ENCODE measurements around the gene TMEM192. TPM values are rescaled to one million over a fixed set of nuclear protein-coding genes. Genes with fewer than 3 reads are reported as not detected.

Gene TMEM192
- total and polyA plus RNA-seq, 2 experiments from 2014 or later = 6.9 to 10.8 TPM

- TF ChIP-seq, protein P1, sequence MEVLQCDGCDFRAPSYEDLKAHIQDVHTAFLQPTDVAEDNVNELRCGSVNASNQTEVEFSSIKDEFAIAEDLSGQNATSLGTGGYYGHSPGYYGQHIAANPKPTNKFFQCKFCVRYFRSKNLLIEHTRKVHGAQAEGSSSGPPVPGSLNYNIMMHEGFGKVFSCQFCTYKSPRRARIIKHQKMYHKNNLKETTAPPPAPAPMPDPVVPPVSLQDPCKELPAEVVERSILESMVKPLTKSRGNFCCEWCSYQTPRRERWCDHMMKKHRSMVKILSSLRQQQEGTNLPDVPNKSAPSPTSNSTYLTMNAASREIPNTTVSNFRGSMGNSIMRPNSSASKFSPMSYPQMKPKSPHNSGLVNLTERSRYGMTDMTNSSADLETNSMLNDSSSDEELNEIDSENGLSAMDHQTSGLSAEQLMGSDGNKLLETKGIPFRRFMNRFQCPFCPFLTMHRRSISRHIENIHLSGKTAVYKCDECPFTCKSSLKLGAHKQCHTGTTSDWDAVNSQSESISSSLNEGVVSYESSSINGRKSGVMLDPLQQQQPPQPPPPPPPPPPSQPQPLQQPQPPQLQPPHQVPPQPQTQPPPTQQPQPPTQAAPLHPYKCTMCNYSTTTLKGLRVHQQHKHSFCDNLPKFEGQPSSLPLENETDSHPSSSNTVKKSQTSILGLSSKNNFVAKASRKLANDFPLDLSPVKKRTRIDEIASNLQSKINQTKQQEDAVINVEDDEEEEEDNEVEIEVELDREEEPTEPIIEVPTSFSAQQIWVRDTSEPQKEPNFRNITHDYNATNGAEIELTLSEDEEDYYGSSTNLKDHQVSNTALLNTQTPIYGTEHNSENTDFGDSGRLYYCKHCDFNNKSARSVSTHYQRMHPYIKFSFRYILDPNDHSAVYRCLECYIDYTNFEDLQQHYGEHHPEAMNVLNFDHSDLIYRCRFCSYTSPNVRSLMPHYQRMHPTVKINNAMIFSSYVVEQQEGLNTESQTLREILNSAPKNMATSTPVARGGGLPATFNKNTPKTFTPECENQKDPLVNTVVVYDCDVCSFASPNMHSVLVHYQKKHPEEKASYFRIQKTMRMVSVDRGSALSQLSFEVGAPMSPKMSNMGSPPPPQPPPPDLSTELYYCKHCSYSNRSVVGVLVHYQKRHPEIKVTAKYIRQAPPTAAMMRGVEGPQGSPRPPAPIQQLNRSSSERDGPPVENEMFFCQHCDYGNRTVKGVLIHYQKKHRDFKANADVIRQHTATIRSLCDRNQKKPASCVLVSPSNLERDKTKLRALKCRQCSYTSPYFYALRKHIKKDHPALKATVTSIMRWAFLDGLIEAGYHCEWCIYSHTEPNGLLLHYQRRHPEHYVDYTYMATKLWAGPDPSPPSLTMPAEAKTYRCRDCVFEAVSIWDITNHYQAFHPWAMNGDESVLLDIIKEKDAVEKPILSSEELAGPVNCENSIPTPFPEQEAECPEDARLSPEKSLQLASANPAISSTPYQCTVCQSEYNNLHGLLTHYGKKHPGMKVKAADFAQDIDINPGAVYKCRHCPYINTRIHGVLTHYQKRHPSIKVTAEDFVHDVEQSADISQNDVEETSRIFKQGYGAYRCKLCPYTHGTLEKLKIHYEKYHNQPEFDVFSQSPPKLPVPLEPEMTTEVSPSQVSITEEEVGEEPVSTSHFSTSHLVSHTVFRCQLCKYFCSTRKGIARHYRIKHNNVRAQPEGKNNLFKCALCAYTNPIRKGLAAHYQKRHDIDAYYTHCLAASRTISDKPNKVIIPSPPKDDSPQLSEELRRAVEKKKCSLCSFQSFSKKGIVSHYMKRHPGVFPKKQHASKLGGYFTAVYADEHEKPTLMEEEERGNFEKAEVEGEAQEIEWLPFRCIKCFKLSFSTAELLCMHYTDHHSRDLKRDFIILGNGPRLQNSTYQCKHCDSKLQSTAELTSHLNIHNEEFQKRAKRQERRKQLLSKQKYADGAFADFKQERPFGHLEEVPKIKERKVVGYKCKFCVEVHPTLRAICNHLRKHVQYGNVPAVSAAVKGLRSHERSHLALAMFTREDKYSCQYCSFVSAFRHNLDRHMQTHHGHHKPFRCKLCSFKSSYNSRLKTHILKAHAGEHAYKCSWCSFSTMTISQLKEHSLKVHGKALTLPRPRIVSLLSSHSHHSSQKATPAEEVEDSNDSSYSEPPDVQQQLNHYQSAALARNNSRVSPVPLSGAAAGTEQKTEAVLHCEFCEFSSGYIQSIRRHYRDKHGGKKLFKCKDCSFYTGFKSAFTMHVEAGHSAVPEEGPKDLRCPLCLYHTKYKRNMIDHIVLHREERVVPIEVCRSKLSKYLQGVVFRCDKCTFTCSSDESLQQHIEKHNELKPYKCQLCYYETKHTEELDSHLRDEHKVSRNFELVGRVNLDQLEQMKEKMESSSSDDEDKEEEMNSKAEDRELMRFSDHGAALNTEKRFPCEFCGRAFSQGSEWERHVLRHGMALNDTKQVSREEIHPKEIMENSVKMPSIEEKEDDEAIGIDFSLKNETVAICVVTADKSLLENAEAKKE (CRISPR knock-in tag; IDR thresholded peaks at IDR 0.05) = no peak
- TF ChIP-seq JUNB (IDR thresholded peaks at IDR 0.05; ENCODE audit: unreplicated experiment) (no peak), EZH2 (IDR thresholded peaks at IDR 0.05; ENCODE audit: low read depth, unreplicated experiment) (no peak), POLR2AphosphoS5 (IDR thresholded peaks at IDR 0.05; ENCODE audit: low read depth) (no peak), STAT1 (IDR thresholded peaks at IDR 0.05; ENCODE audit: unreplicated experiment) (no peak)
- TF ChIP-seq, protein P2, sequence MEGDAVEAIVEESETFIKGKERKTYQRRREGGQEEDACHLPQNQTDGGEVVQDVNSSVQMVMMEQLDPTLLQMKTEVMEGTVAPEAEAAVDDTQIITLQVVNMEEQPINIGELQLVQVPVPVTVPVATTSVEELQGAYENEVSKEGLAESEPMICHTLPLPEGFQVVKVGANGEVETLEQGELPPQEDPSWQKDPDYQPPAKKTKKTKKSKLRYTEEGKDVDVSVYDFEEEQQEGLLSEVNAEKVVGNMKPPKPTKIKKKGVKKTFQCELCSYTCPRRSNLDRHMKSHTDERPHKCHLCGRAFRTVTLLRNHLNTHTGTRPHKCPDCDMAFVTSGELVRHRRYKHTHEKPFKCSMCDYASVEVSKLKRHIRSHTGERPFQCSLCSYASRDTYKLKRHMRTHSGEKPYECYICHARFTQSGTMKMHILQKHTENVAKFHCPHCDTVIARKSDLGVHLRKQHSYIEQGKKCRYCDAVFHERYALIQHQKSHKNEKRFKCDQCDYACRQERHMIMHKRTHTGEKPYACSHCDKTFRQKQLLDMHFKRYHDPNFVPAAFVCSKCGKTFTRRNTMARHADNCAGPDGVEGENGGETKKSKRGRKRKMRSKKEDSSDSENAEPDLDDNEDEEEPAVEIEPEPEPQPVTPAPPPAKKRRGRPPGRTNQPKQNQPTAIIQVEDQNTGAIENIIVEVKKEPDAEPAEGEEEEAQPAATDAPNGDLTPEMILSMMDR (conservative IDR thresholded peaks at IDR 0.05; ENCODE audit: low read depth in 2 of 2) = no peak
Measured at GRCh38 chr4:165152527-165152926, 39.9 kb upstream of the TMEM192 start (continued).

GRCh38 chr4:165151734-165152133 lies 39.1 kb upstream of the TMEM192 start:
- no peak overlapping the region for H3K4me3 Mint-ChIP-seq
- no peak for TF ChIP-seq CREB1 (CRISPR knock-in tag; IDR thresholded peaks at IDR 0.05; ENCODE audit: low read depth)
- no peak for TF ChIP-seq ZNF114 (CRISPR knock-in tag; IDR thresholded peaks at IDR 0.05)
- no peak for TF ChIP-seq REST (IDR thresholded peaks at IDR 0.05; ENCODE audit: unreplicated experiment)
- TF ChIP-seq EZH2 (IDR thresholded peaks at IDR 0.05; ENCODE audit: low read depth, unreplicated experiment) = no peak
- TF ChIP-seq POLR2AphosphoS5 (IDR thresholded peaks at IDR 0.05; ENCODE audit: low read depth) = no peak
- no peak for TF ChIP-seq NANOG (IDR thresholded peaks at IDR 0.05; ENCODE audit: borderline replicate concordance)
- TF ChIP-seq, protein P2 (conservative IDR thresholded peaks at IDR 0.05; ENCODE audit: low read depth in 2 of 2) = no peak

More at GRCh38 chr4:165151734-165152133, 39.1 kb upstream of the TMEM192 start:
- Histone ChIP-seq H3K27ac (ENCODE audit: low read depth) (no peak overlapping the region), H3F3A (replicated peaks; ENCODE audit: low read depth) (no peaks in the 10 kb centered on the region), H4K20me1 (replicated peaks; ENCODE audit: insufficient read depth) (no peaks in the 10 kb centered on the region), H3K27me3 (ENCODE audit: insufficient read depth) (no peaks in the 10 kb centered on the region), H3K4me2 (no peak overlapping the region), H3K36me3 (ENCODE audit: insufficient read depth) (no peaks in the 10 kb centered on the region), H2AFZ (no peak overlapping the region), H3K9me2 (ENCODE audit: insufficient read depth) (no peaks in the 10 kb centered on the region), H3K79me2 (replicated peaks; ENCODE audit: insufficient read depth) (no peaks in the 10 kb centered on the region), H3K4me1 (ENCODE audit: insufficient read depth) (no peaks in the 10 kb centered on the region), H3K4me3 (no peak overlapping the region)
- DNase-seq (ENCODE audit: low spot score) (no peak), ATAC-seq (no peak)
- no peak overlapping the region for H3K27ac Mint-ChIP-seq
- H3K27me3 Mint-ChIP-seq (ENCODE audit: insufficient read depth, low read depth, poor library complexity) = no peaks in the 10 kb centered on the region
- H3K4me1 Mint-ChIP-seq = no peaks in the 10 kb centered on the region
- H3K9me3 Mint-ChIP-seq = no peaks in the 10 kb centered on the region
- H3K36me3 Mint-ChIP-seq (ENCODE audit: low read depth) = no peaks in the 10 kb centered on the region

Data from GM23338 (cell line).